Measurements from ENCODE around the gene WWC2.

GRCh38 chr4:183155450-183156184 is 56.6 kb downstream of the WWC2 start:
- TF ChIP-seq SUZ12 (IDR thresholded peaks at IDR 0.05; ENCODE audit: extremely low read depth, insufficient read depth, insufficient read length), result no peak
- TF ChIP-seq YY1 (IDR thresholded peaks at IDR 0.05; ENCODE audit: insufficient read depth, insufficient read length), result no peak
